Measurements from ENCODE around the gene TIMP2. TPM values are rescaled to one million over a fixed set of nuclear protein-coding genes. Genes with fewer than 3 reads are reported as not detected.

The TIMP2 gene
- total RNA-seq, 2 donors from 2014 or later = 99.1 to 158 TPM

DNA sequence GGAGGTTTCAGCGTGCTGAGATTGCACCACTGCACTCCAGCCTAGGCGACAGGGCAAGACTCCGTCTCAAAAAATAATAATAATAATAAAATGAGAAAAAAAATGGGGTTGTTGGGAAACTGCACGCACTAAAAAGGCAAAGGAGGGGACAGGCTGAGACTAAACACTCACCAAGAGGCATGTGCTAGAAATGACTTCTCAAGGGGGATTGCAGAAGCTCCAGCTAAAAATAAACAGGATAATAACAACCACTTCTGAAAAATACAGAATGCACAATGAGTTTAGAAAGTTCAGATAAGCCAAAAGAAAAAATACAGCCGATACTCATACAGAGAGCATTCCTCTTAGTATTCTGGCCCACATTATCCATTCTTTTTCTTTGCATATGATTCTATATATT is 15.1 kb upstream of the TIMP2 start:
- Histone ChIP-seq H3K9me3 (no peaks in the 10 kb centered on the region), H3K4me1 (peaks cover 0 to 24% of the 10 kb centered on the region in 2 donors)
- TF ChIP-seq, protein P1, sequence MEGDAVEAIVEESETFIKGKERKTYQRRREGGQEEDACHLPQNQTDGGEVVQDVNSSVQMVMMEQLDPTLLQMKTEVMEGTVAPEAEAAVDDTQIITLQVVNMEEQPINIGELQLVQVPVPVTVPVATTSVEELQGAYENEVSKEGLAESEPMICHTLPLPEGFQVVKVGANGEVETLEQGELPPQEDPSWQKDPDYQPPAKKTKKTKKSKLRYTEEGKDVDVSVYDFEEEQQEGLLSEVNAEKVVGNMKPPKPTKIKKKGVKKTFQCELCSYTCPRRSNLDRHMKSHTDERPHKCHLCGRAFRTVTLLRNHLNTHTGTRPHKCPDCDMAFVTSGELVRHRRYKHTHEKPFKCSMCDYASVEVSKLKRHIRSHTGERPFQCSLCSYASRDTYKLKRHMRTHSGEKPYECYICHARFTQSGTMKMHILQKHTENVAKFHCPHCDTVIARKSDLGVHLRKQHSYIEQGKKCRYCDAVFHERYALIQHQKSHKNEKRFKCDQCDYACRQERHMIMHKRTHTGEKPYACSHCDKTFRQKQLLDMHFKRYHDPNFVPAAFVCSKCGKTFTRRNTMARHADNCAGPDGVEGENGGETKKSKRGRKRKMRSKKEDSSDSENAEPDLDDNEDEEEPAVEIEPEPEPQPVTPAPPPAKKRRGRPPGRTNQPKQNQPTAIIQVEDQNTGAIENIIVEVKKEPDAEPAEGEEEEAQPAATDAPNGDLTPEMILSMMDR (IDR thresholded peaks at IDR 0.05) = no peak

DNA sequence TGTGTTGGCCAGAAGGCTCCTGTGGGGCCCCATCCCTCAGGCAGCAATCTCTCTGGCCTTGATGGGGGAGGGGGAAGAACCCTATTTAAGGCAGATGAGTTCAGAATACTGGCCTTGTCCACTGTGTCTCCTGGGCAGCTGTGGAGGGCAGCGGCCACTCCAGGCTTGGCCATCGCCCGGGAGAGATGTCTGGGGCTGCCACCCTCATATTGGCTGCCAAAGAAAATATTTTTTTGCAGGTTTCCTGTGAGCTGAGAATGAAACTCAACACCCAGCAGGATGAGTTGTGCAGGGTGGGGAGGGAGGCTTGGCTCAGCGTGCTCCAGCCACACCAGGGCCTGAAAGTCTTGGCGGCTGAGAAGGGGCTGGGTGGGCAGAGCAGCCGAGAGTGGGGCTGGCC is 14.4 kb upstream of the TIMP2 start:
- Histone ChIP-seq H3K27me3 (no peaks in the 10 kb centered on the region), H3K36me3 (no peaks in the 10 kb centered on the region), H3K9me3 (no peaks in the 10 kb centered on the region), H3K4me1 (peaks cover 0 to 31% of the 10 kb centered on the region in 2 donors), H3K4me3 (no peak overlapping the region), H3K27ac (no peak overlapping the region)
- TF ChIP-seq, protein P1 (IDR thresholded peaks at IDR 0.05) = no peak
- no peak for DNase-seq (ENCODE audit: low spot score)

More for the DNA sequence above, 15.1 kb upstream of the TIMP2 start:
- no peak overlapping the region for H3K27ac ChIP-seq
- no peaks in the 10 kb centered on the region for H3K36me3 ChIP-seq
- no peak for DNase-seq (ENCODE audit: low spot score)
- no peak overlapping the region for H3K4me3 ChIP-seq
- no peaks in the 10 kb centered on the region for H3K27me3 ChIP-seq

DNA sequence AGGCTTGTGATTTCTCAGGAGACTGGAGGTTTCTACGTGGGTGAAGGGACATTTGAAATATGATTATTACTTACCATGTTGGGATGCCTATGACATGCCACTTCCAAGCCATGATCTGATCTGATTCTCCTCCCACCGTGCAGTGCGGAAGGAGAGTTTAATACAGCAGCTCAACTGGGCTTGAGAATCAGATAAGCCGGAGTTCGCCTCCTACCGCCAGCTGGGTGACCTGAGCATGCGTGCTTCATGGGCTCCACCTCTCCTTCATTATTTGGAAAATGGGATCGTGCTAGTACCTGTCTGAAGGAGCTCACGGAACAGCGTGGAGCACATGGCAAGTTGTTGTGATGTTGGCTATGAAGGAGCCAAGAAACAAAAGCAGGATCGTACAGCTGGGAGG is 12.4 kb upstream of the TIMP2 start:
- no peak for DNase-seq (ENCODE audit: low spot score)

GRCh38 chr17:78935419-78936323 is 10.5 kb upstream of the TIMP2 start:
- H3K36me3 ChIP-seq = no peaks in the 10 kb centered on the region
- TF ChIP-seq, protein P1 (IDR thresholded peaks at IDR 0.05) = no peak
- peak overlapping the region; percentile 82 to 91 for H3K27ac ChIP-seq
- H3K9me3 ChIP-seq = no peaks in the 10 kb centered on the region
- no peaks in the 10 kb centered on the region for H3K27me3 ChIP-seq
- peak; percentile 94 for DNase-seq (ENCODE audit: low spot score)
- no peak overlapping the region for H3K4me3 ChIP-seq
- H3K4me1 ChIP-seq = peaks cover 0 to 44% of the 10 kb centered on the region in 2 donors

More for the DNA sequence above, 12.4 kb upstream of the TIMP2 start:
- Histone ChIP-seq H3K27ac (no peak overlapping the region), H3K4me3 (no peak overlapping the region), H3K27me3 (no peaks in the 10 kb centered on the region), H3K4me1 (peaks cover 0 to 46% of the 10 kb centered on the region in 2 donors), H3K36me3 (no peaks in the 10 kb centered on the region), H3K9me3 (no peaks in the 10 kb centered on the region)
- TF ChIP-seq, protein P1 (IDR thresholded peaks at IDR 0.05) = no peak

- no peak for DNase-seq (ENCODE audit: low spot score)
- H3K4me1 ChIP-seq = peaks cover 0 to 40% of the 10 kb centered on the region in 2 donors
- no peaks in the 10 kb centered on the region for H3K36me3 ChIP-seq
- no peak overlapping the region for H3K4me3 ChIP-seq
- H3K9me3 ChIP-seq = no peaks in the 10 kb centered on the region
- H3K27me3 ChIP-seq = no peaks in the 10 kb centered on the region
- TF ChIP-seq, protein P1 (IDR thresholded peaks at IDR 0.05) = no peak
- H3K27ac ChIP-seq = peak overlapping the region; percentile 82 to 91
Measured at GRCh38 chr17:78934681-78935418, 9.7 kb upstream of the TIMP2 start.

All from right atrium auricular region (tissue), 2 donors.